C4-2B (cell line): ENCODE results near the gene OSBPL5.

Experiments used
- H3K27ac ChIP-seq: fragments of 450-650 bp; 2 replicates; pipeline ENCODE4 v1.5.1; 2017
- CTCF ChIP-seq: fragments of 450-650 bp; conservative IDR thresholded peaks from 2 replicates; pipeline ENCODE4 v1.5.1; 2017; ENCODE audit warnings: mild to moderate bottlenecking
- ZFX ChIP-seq: fragments of 450-650 bp; IDR thresholded peaks from 2 replicates; pipeline ENCODE4 v1.6.1; 2017

Gene OSBPL5

GRCh38 chr11:3037945-3038271 lies 127.2 kb downstream of the OSBPL5 start:
- TF ChIP-seq ZFX (no peak), CTCF (no peak)
- H3K27ac ChIP-seq, result no peak overlapping the region
